Measurements from ENCODE around the gene KCNJ10.

- no peak for TF ChIP-seq POLR2A (IDR thresholded peaks at IDR 0.05; ENCODE audit: low read depth, low read length)
- no peak for TF ChIP-seq CTCF (IDR thresholded peaks at IDR 0.05; ENCODE audit: extremely low read depth in 1 of 2, insufficient read depth in 1 of 2, low read depth in 1 of 2, low read length in 2 of 2)
Observed at GRCh38 chr1:159982280-159982679, 87.7 kb downstream of the KCNJ10 start.

Data from endothelial cell of umbilical vein (primary cell).